OCI-LY1 (cell line): ENCODE results near the gene ANKS3.

Experiments
- EZH2 ChIP-seq: fragments of 200-600 bp; sonication (generic), shearing (Covaris generic); IDR thresholded peaks from 2 replicates; pipeline ENCODE4 v1.8.0; 2017; ENCODE audit warnings: borderline replicate concordance, mixed run types, mild to moderate bottlenecking, antibody characterized with exemption, low read length, moderate library complexity, mixed read lengths
- TF ChIP-seq, protein P1 (sequence below): fragments of 200-600 bp; sonication (generic), shearing (Covaris generic); IDR thresholded peaks from 2 replicates; pipeline ENCODE4 v1.5.1; 2017; ENCODE audit warnings: mild to moderate bottlenecking, antibody characterized with exemption, low read length, moderate library complexity, mixed read lengths

DNA sequence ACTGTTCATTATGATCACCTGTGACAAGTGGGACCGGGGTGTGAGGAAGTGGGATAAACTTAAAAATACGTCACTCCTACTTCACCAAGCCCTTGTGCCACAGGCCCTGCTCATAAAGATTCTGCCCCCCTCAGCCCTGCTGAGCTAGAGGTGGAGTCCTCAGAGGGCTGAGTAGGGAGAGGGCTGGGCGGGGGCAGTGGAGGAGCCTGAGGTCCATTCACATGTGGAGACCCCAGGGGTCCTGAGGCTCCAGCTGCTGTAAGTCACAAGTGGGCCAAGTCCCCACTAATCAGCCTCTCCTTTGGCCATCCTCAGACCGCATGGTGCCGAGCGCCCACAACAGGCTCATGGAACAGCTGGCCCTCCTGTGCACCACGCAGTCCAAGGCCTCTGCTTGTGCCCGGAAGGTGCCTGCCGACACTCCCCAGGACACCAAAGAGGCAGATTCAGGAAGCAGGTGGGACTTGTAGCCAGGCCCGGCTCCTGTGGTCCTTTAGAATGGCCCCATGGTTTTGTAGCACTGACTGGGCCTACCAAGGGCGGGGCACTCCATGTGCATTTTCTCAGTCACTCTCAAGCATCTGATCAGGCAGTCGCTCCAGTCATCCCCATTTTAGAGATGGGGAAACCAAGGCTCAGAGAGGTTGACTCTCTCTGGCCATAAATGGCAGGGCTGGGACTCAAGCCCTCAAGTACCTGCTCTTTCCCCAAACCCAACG is 10.6 kb upstream of the ANKS3 start:
- TF ChIP-seq, protein P1, sequence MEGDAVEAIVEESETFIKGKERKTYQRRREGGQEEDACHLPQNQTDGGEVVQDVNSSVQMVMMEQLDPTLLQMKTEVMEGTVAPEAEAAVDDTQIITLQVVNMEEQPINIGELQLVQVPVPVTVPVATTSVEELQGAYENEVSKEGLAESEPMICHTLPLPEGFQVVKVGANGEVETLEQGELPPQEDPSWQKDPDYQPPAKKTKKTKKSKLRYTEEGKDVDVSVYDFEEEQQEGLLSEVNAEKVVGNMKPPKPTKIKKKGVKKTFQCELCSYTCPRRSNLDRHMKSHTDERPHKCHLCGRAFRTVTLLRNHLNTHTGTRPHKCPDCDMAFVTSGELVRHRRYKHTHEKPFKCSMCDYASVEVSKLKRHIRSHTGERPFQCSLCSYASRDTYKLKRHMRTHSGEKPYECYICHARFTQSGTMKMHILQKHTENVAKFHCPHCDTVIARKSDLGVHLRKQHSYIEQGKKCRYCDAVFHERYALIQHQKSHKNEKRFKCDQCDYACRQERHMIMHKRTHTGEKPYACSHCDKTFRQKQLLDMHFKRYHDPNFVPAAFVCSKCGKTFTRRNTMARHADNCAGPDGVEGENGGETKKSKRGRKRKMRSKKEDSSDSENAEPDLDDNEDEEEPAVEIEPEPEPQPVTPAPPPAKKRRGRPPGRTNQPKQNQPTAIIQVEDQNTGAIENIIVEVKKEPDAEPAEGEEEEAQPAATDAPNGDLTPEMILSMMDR = no peak
- no peak for TF ChIP-seq EZH2
